GM04503 (cell line): ENCODE measurements around the gene ADSS1.
"Not testable (repeated sequence)": the region's sequence is repeated elsewhere in the genome, so short reads cannot be mapped to it uniquely, and the experiment has no call there.

Source experiments
- DNase-seq: peaks from one replicate; pipeline ENCODE4 v3.0.0-alpha.2; 2012; ENCODE audit warnings: low read depth

Gene ADSS1

DNA sequence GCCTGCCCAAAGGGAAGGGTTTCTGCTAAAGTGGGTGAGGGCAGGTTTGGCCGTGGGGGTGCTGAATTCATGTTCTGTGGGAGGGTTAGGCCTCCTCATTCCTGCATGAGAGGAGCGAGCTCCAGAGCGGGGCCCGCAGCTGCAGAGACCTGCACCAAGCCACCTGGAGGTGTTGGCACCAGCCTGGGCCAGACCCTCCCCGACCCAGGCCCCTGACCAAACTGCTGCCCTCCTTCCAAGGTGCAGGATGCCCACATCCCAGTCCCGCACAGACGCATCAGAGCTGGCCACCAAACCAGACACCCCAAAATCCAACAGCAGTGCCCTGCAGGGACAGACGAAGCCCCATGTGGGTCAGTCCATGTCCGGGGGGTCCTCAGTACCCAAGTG is 10.6 kb downstream of the ADSS1 start:
- DNase-seq: no peak

DNA sequence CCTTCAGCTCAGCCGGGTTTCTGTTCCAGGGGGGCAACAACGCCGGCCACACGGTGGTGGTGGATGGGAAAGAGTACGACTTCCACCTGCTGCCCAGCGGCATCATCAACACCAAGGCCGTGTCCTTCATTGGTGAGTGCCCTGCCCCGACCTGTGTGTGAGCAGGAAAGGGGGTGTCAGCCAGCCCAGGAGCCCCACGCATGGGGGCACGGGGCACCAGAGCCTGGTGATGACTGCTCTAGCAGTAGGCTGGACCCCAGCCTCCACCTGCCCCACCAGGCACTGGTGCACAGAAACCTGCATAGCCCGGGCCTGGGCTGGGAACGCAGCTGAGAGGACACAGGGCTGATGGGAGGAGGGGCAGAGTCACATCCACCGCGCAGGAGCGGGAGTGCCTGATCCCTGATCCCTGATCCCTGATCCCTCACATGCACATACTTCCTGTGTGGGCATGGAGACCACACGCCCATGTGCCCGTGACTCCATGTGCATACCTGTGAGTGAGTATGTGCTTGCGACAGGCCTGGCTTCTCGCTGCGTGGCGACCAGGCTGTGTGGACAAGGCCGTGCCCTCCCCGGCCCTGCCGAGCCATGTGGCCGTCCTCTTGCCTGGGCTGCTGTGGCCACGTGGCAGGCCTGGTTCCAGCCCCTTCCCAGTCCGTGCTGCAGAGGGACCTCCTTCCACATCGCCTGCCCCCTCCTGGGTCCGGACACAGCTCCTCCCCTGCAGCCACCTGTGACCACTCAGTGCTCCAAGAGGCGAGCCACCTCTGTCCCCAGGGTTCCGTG is 11.2 kb downstream of the ADSS1 start:
- DNase-seq: no peak

DNA sequence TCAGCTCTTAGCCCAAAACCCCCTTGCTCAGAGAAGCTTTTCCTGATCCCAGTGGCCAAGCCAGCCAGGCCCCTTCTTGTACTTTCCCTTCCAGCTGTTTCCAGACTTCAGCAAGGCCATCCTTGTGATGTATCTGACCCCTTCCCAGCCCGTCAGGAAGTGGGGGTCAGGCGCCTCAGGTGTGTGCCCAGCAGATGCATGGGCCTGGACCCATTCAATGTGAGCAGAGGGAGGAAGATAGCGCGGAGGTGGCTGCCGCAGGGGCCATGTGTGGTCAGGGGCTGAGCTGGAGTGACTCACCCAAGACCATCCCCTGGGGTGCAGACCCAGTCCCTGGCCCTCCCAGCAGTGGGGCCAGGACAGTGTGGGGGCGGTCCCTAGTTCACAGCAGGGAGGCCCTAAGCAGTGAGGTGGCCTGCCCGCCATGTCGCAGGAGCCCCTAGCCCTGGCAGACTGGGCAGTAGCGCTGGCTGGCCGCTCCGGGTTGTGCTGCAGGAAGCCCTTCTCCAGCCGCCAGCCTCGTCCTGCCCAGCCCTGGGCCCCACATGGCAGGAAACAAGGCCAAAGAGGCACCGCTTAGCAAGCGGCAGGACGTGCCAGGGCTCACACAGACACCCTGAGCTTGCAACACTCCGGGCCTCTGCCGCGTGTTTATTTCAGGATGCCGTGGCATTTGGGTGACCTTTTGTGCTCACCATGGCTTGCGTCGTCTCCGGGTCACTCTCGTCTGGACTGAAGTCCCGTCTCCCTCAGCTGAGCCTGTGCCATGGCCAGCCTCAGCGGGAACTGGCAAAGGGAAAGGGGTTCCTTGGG is 12.0 kb downstream of the ADSS1 start:
- DNase-seq: peak; percentile 67

DNA sequence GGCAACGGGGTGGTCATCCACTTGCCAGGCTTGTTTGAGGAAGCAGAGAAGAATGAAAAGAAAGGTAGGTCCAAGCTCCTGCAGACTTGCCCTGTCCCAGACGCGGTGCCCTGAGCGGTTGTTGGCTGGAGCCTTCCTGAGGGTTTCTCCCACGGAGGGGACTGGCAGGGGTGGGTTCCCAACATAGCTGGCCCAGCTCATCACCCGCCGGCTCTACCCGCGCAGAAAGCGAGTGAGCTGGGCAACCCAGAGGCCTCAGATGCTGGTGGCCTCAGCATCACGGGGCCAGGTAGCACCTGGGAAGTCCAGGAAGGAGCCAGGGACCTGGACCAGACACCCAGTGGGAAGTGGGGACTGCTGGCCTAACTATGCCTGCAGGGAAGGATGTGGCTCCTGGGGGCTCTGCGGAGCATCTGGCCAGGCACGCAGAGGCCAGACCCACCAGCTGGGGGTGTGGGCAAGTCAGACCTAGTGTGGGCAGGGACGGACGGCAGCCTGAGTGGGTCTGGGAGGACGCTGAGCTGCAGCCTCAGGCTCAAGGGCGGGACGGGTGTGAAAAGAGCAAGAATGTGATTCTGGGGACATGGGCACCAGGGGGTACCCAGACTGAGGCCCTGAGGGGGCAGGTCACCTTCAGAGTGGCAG is 14.5 kb downstream of the ADSS1 start:
- no peak for DNase-seq

DNA sequence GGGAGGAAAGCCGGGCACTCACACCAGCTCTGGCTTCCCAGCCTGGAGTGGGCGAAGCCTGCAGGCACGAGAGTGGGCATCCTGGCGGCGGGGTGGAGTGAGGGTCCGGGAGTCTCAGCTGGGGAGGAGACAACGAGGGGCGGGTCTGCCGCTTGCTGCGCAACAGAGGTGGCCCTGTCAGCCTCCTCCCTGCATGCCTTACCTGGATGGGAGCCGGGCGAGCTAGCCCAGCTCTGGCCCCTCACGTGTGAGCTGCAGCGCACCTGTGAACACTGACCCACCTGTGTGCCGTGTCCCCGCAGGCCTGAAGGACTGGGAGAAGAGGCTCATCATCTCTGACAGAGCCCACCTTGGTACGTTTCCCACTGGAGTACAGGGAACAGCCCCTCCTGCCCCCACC is 15.0 kb downstream of the ADSS1 start:
- no peak for DNase-seq

DNA sequence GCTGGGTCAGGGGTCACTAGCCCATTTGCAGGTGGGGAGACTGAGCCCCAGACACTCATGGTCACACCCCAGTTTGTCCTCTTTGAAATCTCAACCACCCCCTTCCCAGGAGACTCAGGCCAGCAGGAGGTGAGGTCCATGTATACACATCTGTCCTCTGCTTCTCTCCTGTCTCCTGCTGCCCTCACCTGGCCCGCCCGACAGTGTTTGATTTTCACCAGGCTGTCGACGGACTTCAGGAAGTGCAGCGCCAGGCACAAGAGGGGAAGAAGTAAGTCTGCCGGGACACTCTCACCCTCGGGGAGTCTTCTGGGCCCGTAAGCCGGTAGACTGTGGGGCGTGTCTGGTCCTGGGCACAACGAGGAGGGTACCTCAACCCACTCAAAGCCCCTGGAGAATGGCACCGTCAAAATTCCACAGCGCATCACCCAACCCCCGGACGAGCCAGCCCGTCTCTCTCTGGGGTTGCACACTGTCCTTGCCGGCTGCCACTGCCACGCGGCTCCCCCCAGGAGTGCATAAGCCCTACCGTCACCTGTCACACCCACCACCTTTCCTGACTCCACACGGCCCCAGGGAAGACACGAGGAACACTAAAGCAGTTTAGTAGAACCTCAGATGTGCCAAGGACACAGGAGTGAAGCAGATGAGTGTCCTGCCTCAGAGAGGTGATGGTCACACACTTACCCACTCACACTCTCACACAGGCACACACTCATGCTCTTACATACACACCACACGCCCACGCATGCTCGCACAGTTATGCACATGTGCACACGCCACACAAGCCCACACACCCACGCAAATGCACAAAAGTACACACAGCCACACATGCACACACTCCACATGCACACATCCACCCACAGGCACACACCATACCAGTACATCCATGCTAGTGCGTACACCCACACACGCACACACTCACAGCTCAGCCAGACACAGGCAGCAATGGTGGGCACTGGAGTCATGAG is 15.8 kb downstream of the ADSS1 start:
- no peak for DNase-seq

DNA sequence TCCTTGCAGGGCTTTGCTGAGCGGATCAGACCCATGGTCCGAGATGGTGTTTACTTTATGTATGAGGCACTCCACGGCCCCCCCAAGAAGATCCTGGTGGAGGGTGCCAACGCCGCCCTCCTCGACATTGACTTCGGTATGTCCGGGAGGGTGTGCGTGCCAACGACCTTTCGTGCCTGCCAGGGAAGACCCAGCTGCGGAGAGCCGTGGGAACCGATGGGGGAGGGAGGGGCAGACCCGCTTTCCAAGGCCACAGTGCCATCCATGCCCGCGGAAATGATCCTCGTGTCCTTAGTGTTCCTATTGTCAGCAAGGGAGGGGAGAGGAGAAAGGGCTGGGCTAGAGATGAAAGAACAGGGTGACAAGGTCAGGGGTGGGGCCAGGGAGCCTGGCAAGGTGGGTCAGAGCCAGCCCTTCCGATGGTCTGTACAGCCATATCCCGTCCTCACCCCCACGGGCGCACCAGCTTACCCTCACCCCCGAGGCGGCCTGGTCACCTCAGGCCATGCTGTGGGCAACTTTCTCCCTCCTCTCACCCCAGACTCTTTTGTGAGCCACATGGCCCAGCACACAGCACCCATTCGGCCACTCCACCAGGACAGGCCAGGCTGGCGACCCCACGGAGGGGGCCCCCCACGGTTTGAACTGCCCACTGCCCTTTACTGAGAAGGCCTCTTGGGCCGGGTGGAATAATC is 17.2 kb downstream of the ADSS1 start:
- no peak for DNase-seq

DNA sequence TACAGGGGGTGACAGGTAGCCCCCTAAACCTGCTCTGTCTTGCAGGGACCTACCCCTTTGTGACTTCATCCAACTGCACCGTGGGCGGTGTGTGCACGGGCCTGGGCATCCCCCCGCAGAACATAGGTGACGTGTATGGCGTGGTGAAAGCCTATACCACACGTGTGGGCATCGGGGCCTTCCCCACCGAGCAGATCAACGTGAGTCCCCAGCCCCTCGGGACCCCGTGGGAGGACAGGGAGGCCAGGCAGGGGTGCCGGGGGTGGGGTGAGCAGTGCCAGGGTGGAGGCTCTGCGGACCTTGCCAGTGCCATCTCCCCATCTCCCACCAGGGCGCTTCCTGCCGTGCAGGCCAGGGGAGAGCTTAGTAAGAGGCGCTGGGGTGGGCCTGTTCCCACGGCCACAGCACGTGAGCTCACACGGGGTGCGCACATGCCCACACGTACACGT is 17.8 kb downstream of the ADSS1 start:
- DNase-seq: no peak

DNA sequence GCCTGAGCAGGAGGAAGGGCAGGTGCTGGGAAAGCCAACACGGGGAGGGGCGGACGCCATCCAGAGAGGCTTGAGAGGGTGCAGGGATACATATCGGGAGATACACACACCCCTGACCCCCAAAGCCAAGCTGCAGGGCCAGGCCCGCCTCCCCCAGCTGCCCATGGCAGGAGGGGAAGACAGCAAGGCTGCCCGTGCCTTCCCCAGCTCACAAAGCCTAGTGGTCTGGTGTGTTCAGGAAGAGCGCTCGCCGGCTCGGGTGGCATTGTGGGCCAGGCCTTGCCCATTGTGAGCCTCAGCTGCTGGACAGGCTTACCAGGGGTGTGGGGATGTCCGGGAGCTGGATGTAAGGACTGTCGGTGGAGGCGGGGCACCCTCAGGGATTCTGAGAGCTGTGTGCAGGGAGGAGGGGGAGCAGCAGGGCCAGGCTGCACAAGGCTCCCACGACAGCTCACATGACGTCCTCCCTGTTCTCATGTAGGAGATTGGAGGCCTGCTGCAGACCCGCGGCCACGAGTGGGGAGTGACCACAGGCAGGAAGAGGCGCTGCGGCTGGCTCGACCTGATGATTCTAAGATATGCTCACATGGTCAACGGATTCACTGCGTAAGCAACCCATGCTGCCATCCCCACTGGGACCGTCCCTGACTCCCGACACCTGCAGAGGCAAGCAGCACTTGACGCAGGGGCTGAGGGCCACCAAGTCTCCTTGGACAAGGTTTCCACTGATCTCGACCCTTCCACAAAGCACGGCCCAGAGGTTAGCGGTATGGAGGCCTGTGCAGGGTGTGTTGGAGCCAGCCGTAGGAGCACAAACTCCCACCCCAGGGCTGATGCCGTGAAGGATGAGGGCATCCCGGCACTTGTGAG is 18.8 kb downstream of the ADSS1 start:
- DNase-seq: no peak

DNA sequence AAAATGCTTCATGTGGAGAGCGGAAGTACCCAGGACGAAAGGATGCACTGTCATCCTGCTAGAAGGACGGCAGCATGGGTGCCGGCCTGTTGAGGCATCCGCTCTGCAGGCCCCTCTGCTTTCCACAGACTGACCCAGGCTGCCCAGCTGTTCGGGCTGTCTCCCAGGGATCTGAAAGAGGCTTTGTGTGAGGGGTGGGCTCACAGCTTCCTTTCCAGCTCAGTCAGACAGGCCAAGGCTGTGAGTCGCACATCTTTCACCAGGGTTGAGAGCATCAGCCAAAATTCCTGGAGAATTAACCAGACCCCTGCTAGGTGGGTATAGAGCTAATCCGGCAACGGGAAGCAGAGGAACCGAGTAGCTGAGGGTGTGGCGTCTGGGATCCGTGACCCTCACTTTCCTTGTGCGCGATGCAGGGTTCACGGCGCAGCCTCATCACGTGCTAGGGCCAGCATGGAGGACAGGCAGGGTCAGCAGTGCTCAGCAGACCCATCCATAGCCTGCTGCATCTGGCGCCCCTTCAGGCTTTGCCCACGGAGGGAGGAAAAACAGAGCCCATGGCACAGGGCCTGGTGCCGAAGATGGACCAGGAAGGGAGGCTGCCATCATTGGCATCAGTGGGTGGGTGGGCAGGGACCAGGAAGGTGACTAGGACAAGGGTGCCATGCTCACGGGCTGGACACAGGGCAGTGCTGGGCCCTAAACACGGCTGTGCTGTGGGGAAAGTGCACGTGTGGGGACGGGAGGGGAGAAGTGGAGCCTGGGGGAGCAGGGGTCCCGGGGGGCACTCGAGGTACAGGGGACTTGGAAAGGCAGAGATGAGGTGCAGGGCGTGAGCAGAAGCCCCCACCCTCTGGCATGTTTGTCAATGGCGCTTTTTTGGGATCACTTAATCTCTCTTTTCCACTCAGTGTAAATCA is 19.7 kb downstream of the ADSS1 start:
- DNase-seq: no peak

DNA sequence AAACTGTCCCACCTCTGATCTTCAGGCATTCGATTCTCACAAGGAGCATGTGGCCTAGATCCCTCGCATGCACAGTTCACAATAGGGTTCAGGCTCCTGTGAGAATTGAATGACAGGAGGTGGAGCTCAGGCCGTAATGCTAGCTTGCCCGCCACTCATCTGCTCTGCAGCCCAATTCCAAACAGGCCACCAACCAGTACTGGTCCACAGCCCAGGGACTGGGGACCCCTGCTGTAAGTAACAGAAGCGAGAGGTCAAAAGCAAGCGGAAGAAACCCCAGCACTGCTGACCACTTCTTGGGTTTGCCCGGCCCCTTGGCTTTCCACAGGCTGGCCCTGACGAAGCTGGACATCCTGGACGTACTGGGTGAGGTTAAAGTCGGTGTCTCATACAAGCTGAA is 20.5 kb downstream of the ADSS1 start:
- DNase-seq: no peak

DNA sequence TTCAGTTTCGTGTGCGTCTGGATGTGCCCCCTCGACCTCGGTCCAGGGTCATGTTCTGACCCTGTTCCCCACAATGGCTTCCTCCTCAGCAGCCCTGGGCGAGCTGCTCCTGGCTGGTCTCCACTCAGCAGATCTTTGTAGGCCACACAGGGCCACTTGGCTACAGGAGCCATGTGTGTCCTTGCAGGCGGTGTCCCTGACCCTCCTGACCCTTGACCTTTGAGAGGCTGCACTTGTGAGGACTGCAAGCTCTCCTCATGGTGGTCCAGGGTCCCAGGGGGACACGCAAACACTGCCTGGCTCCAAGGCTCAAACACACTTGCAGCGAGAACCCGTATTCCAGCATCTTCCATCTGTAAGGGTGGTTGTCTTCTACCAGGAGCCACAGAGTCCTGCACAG is 21.4 kb downstream of the ADSS1 start:
- no peak for DNase-seq

DNA sequence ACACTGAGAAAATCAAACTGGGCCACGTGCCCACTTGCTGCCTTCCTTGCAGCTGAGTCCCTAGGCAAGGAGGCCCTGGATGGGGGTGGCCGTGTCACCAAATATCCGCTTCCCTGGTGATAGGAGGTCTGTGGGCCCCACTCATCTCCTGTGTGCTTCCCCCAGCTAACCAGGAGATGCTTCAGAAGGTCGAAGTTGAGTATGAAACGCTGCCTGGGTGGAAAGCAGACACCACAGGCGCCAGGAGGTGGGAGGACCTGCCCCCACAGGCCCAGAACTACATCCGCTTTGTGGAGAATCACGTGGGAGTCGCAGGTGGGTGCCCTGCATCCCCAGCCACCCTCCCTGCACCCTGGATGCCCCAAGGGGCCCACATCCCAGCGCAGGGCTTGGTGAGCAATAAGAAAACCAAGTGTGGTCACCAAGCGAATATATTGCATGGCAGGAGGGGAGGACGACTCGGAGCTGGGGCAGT is 22.1 kb downstream of the ADSS1 start:
- DNase-seq: no peak

DNA sequence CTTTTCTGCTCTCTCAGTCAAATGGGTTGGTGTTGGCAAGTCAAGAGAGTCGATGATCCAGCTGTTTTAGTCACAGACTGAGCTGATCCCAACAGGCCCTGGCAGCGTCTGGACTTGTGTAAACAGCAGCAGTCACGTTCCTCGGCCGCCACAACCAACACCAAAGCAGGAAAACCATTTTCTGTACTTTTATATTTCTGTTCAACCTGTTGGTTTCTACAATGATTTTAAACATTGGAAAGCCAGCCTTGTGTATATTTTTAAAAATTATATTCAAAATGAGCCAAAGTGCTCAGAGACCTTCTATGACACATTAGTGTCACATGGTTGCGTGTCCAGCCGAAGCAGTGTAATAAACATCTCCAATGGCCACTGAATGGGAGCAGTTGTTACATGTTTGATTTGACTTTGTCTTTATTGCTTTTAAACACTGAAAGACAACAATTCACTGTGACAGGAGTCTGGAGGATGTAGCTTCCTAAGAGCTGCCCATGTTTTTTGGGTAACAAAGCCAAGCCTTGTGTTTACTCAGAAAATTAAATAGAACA is 23.0 kb downstream of the ADSS1 start:
- DNase-seq: no peak

DNA sequence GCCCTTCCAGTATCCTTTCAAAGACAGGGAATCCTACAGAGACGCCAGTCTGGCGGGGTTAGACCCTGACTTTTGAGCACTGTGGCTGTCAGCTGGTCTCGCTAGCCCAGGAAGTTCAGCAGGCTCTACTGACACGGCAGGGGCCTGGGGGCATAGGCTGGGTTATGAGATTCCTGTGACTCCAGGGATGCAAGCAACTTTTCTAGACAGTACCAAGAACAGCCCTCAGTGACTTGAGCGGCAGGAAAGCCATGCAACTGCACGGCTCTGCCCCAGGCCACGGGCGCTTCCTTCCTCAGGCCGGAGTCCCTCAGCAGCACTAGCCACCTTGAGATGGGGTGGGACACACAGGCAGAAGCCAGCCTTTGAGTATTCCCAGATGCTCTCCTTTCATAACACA is 23.8 kb downstream of the ADSS1 start:
- DNase-seq: no peak

DNA sequence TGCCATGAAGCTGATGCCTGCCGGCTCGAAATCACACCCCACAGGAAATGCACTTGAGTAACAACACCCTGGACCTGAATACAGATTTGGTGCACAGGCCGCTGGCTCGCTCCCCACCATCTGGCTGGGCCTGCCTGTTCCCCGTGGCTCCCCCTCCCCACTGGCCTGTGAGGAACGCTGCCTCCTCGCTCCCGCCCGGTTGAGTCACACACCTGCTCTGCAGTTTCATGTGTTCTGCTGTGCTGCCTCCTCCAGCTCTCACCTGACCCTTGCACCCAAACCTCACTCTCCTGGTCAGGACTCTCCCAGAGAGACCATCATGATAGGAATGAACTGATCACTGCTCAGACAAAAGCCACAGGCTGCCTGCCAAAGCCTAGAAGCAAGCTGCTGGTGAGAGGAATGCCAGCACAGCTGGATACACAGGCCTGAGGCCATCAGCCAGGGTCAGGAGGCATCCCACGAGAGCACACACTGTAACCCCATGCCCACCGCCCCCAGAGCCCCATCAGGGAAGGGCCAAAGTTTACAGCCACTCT is 25.2 kb downstream of the ADSS1 start:
- DNase-seq: peak; percentile 39

DNA sequence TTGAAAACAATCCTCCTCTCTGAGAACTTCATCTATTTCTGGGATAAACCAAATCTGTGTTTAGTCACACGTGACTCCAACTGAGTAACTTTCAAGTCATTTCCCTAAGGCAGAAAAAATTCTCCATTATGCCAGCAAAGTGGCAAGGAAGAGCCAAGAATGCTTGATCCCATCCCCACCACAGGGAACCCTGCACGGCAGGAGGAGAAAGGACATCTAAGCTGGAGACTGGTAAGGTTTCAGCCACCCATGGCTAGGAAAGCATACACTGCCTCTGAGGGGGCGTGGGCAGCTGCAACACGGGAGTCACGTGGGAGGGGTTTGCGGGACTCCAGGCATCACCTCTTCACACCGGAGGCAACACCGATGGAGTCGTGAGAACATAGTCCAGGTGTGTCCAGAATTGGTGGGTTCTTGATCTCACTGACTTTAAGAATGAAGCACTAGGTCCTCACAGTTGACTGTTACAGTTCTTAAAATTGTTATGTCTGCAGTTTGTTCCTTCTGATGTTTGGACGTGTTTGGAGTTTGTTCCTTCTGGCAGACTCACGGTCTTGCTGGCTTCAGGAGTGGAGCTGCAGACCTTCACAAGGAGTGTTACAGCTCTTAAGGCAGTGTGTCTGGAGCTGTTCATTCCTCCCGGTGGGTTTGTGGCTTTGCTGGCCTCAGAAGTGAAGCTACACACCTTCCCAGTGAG is 26.2 kb downstream of the ADSS1 start:
- peak; percentile 32 for DNase-seq

DNA sequence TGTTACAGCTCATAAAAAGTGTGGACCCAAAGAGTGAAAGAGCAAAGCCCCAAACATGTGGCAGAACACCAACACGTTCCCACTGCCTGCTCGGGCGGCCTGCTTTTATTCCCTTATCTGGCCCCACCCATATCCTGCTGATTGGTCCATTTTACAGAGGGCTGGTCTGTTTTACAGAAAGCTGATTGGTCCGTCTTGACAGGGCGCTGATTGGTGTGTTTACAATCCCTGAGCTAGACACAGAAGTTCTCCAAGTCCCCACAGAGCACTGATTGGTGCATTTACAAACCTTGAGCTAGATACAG is 26.7 kb downstream of the ADSS1 start:
- DNase-seq: not testable (repeated sequence)
